Measurements from ENCODE around the gene P3H4.

P3H4 gene

GRCh38 chr17:41769346-41769862 lies 42.3 kb downstream of the P3H4 start:
- DNase-seq: no peak

GRCh38 chr17:41768682-41769288 lies 43.0 kb downstream of the P3H4 start:
- DNase-seq: no peak

GRCh38 chr17:41767324-41768042 lies 44.3 kb downstream of the P3H4 start:
- DNase-seq: no peak

- no peak for DNase-seq
Observed at GRCh38 chr17:41766135-41766534, 45.6 kb downstream of the P3H4 start.

GRCh38 chr17:41763327-41763726 lies 48.4 kb downstream of the P3H4 start:
- DNase-seq: no peak

GRCh38 chr17:41762841-41763240 lies 48.9 kb downstream of the P3H4 start:
- no peak for DNase-seq

GRCh38 chr17:41762391-41762790 lies 49.4 kb downstream of the P3H4 start:
- no peak for DNase-seq

GRCh38 chr17:41760878-41761277 lies 50.9 kb downstream of the P3H4 start:
- no peak for DNase-seq

GRCh38 chr17:41758601-41759000 lies 53.1 kb downstream of the P3H4 start:
- DNase-seq: no peak

GRCh38 chr17:41754066-41754465 lies 57.7 kb downstream of the P3H4 start:
- DNase-seq: no peak

Data from CD4-positive, alpha-beta T cell treated with Interleukin-4 for 4 hours (primary cell).